A673 (cell line): Measurements from ENCODE around the gene SLC16A7.

Experiments used
- CTCF ChIP-seq: fragments of 300-800, 200-600 bp; sonication (generic); conservative IDR thresholded peaks from 2 replicates; pipeline ENCODE4 v1.5.1; 2017; ENCODE audit warnings: low read depth, mild to moderate bottlenecking, antibody characterized with exemption, low read length, moderate library complexity, mixed read lengths
- EZH2 ChIP-seq: fragments of 200-600 bp; sonication (generic); IDR thresholded peaks from 2 replicates; pipeline ENCODE4 v1.6.1; 2017; ENCODE audit warnings: borderline replicate concordance, low read depth, mild to moderate bottlenecking, mixed read lengths, antibody characterized with exemption, low read length; ENCODE audit not compliant: poor library complexity, severe bottlenecking

DNA sequence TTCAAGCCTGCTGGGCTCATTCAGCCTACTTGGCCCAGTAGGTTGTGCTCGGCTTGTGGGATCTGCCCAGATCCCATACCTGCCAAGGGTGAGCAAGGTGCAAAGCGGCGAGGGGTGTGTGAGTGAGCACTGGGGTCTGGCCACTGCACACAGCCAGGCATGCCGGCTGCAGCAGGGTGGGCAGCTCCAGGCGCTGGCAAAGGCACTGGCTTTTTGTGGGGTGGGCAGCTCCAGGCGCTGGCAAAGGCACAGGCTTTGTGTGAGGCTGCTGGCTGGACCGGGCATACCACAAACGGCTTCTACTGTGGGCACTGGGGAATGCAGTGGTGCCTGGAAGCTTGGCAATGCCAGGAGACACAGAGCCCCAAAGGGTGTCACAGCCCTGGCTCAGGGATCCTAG is 137.4 kb downstream of the SLC16A7 start:
- TF ChIP-seq CTCF (no peak), EZH2 (no peak)
